ENCODE data around the gene CDH2. TPM values are rescaled to one million over a fixed set of nuclear protein-coding genes. Genes with fewer than 3 reads are reported as not detected.
A peak's percentile ranks its signal among the peaks of the same experiment; 100 is the strongest.

CDH2 gene
- total RNA-seq, 1 experiment from 2014 or later, result 15.0 TPM

DNA sequence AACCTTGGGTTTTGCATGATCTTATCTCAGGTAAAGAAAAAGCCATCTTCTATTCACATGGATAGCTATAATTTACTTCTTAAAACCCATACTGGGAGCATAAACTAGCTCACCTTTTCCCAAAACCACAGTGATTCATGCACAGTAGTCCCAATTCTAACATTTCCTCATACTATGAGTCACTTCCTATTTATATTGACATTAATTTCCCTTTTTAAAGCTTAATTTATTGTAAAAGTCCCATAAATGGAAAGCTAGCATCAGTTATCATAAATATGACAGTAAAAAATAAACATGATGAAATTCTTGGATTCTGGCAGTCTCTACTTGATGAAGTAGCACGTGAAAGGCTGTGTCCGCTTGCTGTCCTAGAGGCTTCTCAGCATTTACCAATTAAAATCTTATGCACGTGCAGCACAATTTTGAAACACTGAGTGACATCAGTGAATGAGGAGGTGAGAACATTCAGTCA lies 180.1 kb downstream of the CDH2 start:
- H3K9me3 ChIP-seq (ENCODE audit: low read depth, low read length, poor library complexity, severe bottlenecking), result no peaks in the 10 kb centered on the region
- H3K27me3 ChIP-seq (replicated peaks; ENCODE audit: insufficient read depth, low read depth, low read length, poor library complexity), result no peaks in the 10 kb centered on the region
- CTCF ChIA-PET, result interaction anchor here (0.6 kb wide), 1 partner anchor 1255 kb away, joined by 4 read pairs; no protein-coding TSS in a partner anchor
- peak; percentile 12 for DNase-seq (ENCODE audit: low spot score)
- no peaks in the 10 kb centered on the region for H3K4me1 ChIP-seq (ENCODE audit: insufficient read depth, low read length, poor library complexity, severe bottlenecking)
- no peak overlapping the region for H3K4me3 ChIP-seq (ENCODE audit: low read depth, low read length, poor library complexity, severe bottlenecking)
- no TSS peak for BruUV-seq (replicated peaks)
- H3K27ac ChIP-seq (ENCODE audit: low read depth, low read length, poor library complexity, severe bottlenecking), result no peak overlapping the region
- intact Hi-C loops (cut with micrococcal nuclease; ENCODE audit: unreplicated experiment), result no loop called here
- TF ChIP-seq EZH2 (IDR thresholded peaks at IDR 0.05; ENCODE audit: borderline replicate concordance, low read depth, low read length, poor library complexity, severe bottlenecking), result no peak
- TF ChIP-seq, protein P1, sequence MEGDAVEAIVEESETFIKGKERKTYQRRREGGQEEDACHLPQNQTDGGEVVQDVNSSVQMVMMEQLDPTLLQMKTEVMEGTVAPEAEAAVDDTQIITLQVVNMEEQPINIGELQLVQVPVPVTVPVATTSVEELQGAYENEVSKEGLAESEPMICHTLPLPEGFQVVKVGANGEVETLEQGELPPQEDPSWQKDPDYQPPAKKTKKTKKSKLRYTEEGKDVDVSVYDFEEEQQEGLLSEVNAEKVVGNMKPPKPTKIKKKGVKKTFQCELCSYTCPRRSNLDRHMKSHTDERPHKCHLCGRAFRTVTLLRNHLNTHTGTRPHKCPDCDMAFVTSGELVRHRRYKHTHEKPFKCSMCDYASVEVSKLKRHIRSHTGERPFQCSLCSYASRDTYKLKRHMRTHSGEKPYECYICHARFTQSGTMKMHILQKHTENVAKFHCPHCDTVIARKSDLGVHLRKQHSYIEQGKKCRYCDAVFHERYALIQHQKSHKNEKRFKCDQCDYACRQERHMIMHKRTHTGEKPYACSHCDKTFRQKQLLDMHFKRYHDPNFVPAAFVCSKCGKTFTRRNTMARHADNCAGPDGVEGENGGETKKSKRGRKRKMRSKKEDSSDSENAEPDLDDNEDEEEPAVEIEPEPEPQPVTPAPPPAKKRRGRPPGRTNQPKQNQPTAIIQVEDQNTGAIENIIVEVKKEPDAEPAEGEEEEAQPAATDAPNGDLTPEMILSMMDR (conservative IDR thresholded peaks at IDR 0.05; ENCODE audit: low read depth, low read length), result no peak
- H3K36me3 ChIP-seq (ENCODE audit: insufficient read depth, low read length, poor library complexity, severe bottlenecking), result no peaks in the 10 kb centered on the region
- POLR2A ChIA-PET (ENCODE audit: low non-redundant PET), result interaction anchor here (0.6 kb wide), 1 partner anchor 17 kb away, joined by 3 read pairs; no protein-coding TSS in a partner anchor

DNA sequence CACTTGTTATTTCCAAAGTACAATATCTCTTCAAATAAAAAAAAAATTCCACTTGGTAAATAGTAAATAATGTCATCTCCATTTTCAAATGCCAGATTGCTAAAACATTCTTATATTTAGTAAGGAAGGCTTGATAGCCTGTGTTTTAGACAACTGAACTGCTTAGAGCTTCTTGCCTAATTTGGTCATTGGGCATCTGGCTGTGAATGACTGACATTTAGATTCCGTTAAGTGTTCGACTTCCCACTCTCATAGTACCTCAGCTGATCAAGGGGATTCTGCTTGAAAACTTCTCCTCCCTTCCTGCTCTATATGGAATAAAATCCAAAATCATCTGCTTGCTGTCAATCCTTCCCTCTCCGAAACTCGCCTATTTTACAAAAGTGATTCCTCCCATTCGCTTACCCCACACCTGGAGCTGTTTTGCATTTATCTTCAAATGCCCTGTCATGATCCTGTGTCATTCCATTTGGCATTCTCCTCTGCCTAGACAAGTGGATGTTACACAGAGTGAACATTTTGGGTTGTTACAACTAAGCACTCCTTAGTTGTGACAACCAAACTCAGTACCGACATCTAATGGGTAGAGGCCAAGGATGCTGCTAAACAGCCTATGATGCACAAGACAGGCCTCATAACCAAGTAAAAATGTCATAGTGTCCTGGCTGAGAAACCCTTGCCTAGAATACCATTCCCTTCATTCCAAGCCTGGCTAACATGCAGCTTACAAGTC lies 181.0 kb downstream of the CDH2 start:
- intact Hi-C loops (cut with micrococcal nuclease; ENCODE audit: unreplicated experiment), result no loop called here
- POLR2A ChIA-PET (ENCODE audit: low non-redundant PET), result interaction anchor here (0.6 kb wide), 1 partner anchor 16 kb away, joined by 3 read pairs; no protein-coding TSS in a partner anchor
- CTCF ChIA-PET, result interaction anchor here (0.6 kb wide), 1 partner anchor 1256 kb away, joined by 4 read pairs; no protein-coding TSS in a partner anchor
- no peaks in the 10 kb centered on the region for H3K9me3 ChIP-seq (ENCODE audit: low read depth, low read length, poor library complexity, severe bottlenecking)
- BruUV-seq (replicated peaks), result no TSS peak
- no peaks in the 10 kb centered on the region for H3K27me3 ChIP-seq (replicated peaks; ENCODE audit: insufficient read depth, low read depth, low read length, poor library complexity)
- TF ChIP-seq, protein P1 (conservative IDR thresholded peaks at IDR 0.05; ENCODE audit: low read depth, low read length), result no peak
- no peak for TF ChIP-seq EZH2 (IDR thresholded peaks at IDR 0.05; ENCODE audit: borderline replicate concordance, low read depth, low read length, poor library complexity, severe bottlenecking)
- no peak overlapping the region for H3K27ac ChIP-seq (ENCODE audit: low read depth, low read length, poor library complexity, severe bottlenecking)
- no peak for DNase-seq (ENCODE audit: low spot score)
- no peaks in the 10 kb centered on the region for H3K36me3 ChIP-seq (ENCODE audit: insufficient read depth, low read length, poor library complexity, severe bottlenecking)
- H3K4me1 ChIP-seq (ENCODE audit: insufficient read depth, low read length, poor library complexity, severe bottlenecking), result no peaks in the 10 kb centered on the region
- H3K4me3 ChIP-seq (ENCODE audit: low read depth, low read length, poor library complexity, severe bottlenecking), result no peak overlapping the region

DNA sequence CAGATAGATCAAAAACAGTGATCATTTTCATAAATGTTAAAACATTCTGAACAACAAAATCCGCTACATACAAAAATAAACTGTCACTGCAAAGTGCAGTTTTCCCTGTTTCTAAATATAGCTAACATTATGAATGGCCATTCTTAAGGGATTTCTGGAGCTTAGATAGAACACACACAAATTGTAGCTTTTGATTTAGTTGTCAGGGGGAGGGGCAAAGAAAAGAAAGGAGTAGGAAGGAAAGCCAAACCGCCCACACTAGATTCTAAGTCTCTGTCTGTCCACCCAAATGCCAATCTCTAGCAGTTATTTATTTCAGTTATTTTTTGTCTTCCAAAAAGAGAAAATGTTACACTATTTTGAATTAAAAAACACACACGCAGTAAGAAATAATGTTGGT lies 182.4 kb downstream of the CDH2 start:
- ChIA-PET CTCF (no interaction called here), POLR2A (ENCODE audit: low non-redundant PET) (no interaction called here)
- H3K36me3 ChIP-seq (ENCODE audit: insufficient read depth, low read length, poor library complexity, severe bottlenecking), result no peaks in the 10 kb centered on the region
- H3K27ac ChIP-seq (ENCODE audit: low read depth, low read length, poor library complexity, severe bottlenecking), result no peak overlapping the region
- no peak for TF ChIP-seq EZH2 (IDR thresholded peaks at IDR 0.05; ENCODE audit: borderline replicate concordance, low read depth, low read length, poor library complexity, severe bottlenecking)
- TF ChIP-seq, protein P1 (conservative IDR thresholded peaks at IDR 0.05; ENCODE audit: low read depth, low read length), result no peak
- H3K4me1 ChIP-seq (ENCODE audit: insufficient read depth, low read length, poor library complexity, severe bottlenecking), result no peaks in the 10 kb centered on the region
- no peaks in the 10 kb centered on the region for H3K9me3 ChIP-seq (ENCODE audit: low read depth, low read length, poor library complexity, severe bottlenecking)
- H3K27me3 ChIP-seq (replicated peaks; ENCODE audit: insufficient read depth, low read depth, low read length, poor library complexity), result peaks cover 6% of the 10 kb centered on the region
- no peak for DNase-seq (ENCODE audit: low spot score)
- H3K4me3 ChIP-seq (ENCODE audit: low read depth, low read length, poor library complexity, severe bottlenecking), result no peak overlapping the region
- intact Hi-C loops (cut with micrococcal nuclease; ENCODE audit: unreplicated experiment), result no loop called here
- no TSS peak for BruUV-seq (replicated peaks)

Measured in A673 (cell line).